Activated CD8-positive, alpha-beta T cell treated with anti-CD3 and anti-CD28 coated beads for 36 hours (primary cell): ENCODE results near the gene LINC00237. TPM values are rescaled to one million over a fixed set of nuclear protein-coding genes. Genes with fewer than 3 reads are reported as not detected.

ENCODE experiments used
- ATAC-seq: fragments of 200-7000 bp; cut with Tn5 transposase; one replicate; pipeline ENCODE4 v1.10.0; 2021; ENCODE audit warnings: mild to moderate bottlenecking, moderate library complexity
- CTCF ChIA-PET: fragments of 350-600 bp; sonication (Branson Sonifier 250); formaldehyde crosslinking; loops from one replicate; lab custom pipeline; 2021; ENCODE audit warnings: antibody characterized with exemption; lab: Charles Lee
- POLR2A ChIA-PET: fragments of 350-600 bp; sonication (Branson Sonifier 250); formaldehyde crosslinking; loops from one replicate; lab custom pipeline; 2021; ENCODE audit warnings: antibody characterized with exemption; lab: Charles Lee
- DNase-seq: peaks from one replicate; pipeline ENCODE4 v3.0.0-alpha.2; 2020
- H3K27ac Mint-ChIP-seq: one replicate; pipeline ENCODE4 v1.8.0; 2021; ENCODE audit warnings: mild to moderate bottlenecking, mixed read lengths
- H3K27me3 Mint-ChIP-seq: one replicate; pipeline ENCODE4 v1.8.0; 2021; ENCODE audit warnings: mixed read lengths
- H3K36me3 Mint-ChIP-seq: one replicate; pipeline ENCODE4 v1.8.0; 2021; ENCODE audit warnings: low read depth, mixed read lengths
- H3K4me1 Mint-ChIP-seq: one replicate; pipeline ENCODE4 v1.8.0; 2021; ENCODE audit warnings: low read depth, mixed read lengths
- H3K4me3 Mint-ChIP-seq: one replicate; pipeline ENCODE4 v1.8.0; 2021; ENCODE audit warnings: mild to moderate bottlenecking, moderate library complexity, mixed read lengths
- H3K9me3 Mint-ChIP-seq: one replicate; pipeline ENCODE4 v1.8.0; 2021; ENCODE audit warnings: mixed read lengths
- intact Hi-C: fragments of 100-400 bp; cut with micrococcal nuclease; formaldehyde crosslinking; loops from one replicate; pipeline ENCODE4 v1.10.0; 2022
- total RNA-seq, 2 experiments: library from RNA; stranded (reverse); gene quantifications; one replicate each; pipeline ENCODE4 v1.2.3, GENCODE V29; 2021
- TF ChIP-seq, protein P1 (sequence below): fragments of 200-600 bp; IDR thresholded peaks from one replicate; pipeline ENCODE4 v1.8.0; 2022; ENCODE audit warnings: antibody characterized with exemption, mild to moderate bottlenecking

The LINC00237 gene
- total RNA-seq, 2 experiments from 2014 or later: not detected

DNA sequence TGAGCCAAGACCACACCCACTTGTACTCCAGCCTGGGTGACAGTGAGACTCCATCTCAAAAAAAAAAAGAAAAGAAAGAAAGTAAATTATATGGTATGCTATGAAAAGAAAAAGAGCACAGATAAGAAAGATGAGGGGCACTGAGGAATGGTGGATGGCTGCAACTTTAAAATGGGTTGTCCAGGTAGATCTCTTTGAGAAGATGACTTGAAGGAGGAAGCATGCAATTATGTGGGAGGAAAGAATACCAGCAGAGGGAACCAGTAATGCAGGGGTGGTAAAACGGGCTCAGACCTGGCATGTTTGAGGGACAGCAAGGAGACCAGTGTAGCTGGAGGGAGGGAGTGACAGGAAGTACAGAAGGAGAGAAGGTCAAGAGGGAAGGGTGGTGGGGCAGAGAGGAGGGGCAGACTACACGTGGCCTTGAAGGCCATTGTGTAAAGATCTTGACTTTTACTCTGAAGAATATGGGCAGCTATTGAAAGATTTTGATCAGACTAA is 22.3 kb downstream of the LINC00237 start:
- Mint-ChIP-seq H3K9me3 (no peaks in the 10 kb centered on the region), H3K27me3 (peaks cover 36% of the 10 kb centered on the region), H3K4me1 (no peaks in the 10 kb centered on the region), H3K36me3 (no peaks in the 10 kb centered on the region), H3K4me3 (no peak overlapping the region), H3K27ac (no peak overlapping the region)
- POLR2A ChIA-PET: no interaction called here
- intact Hi-C loops: no loop called here
- DNase-seq (no peak), ATAC-seq (no peak)
- TF ChIP-seq, protein P1, sequence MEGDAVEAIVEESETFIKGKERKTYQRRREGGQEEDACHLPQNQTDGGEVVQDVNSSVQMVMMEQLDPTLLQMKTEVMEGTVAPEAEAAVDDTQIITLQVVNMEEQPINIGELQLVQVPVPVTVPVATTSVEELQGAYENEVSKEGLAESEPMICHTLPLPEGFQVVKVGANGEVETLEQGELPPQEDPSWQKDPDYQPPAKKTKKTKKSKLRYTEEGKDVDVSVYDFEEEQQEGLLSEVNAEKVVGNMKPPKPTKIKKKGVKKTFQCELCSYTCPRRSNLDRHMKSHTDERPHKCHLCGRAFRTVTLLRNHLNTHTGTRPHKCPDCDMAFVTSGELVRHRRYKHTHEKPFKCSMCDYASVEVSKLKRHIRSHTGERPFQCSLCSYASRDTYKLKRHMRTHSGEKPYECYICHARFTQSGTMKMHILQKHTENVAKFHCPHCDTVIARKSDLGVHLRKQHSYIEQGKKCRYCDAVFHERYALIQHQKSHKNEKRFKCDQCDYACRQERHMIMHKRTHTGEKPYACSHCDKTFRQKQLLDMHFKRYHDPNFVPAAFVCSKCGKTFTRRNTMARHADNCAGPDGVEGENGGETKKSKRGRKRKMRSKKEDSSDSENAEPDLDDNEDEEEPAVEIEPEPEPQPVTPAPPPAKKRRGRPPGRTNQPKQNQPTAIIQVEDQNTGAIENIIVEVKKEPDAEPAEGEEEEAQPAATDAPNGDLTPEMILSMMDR: no peak
- CTCF ChIA-PET: interaction anchor here (1.0 to 1.3 kb wide), 2 partner anchors 33 to 421 kb away, joined by 3 read pairs; no protein-coding TSS in a partner anchor

GRCh38 chr20:21082584-21082983 is 23.6 kb downstream of the LINC00237 start:
- H3K4me1 Mint-ChIP-seq: no peaks in the 10 kb centered on the region
- peaks cover 36% of the 10 kb centered on the region for H3K27me3 Mint-ChIP-seq
- TF ChIP-seq, protein P1: no peak
- H3K27ac Mint-ChIP-seq: no peak overlapping the region
- H3K4me3 Mint-ChIP-seq: no peak overlapping the region
- ATAC-seq (no peak), DNase-seq (no peak)
- POLR2A ChIA-PET: no interaction called here
- no peaks in the 10 kb centered on the region for H3K9me3 Mint-ChIP-seq
- intact Hi-C loops: no loop called here
- CTCF ChIA-PET: interaction anchor here (1.3 kb wide), 1 partner anchor 32 kb away, joined by 3 read pairs; no protein-coding TSS in a partner anchor
- no peaks in the 10 kb centered on the region for H3K36me3 Mint-ChIP-seq

- no peak overlapping the region for H3K4me3 Mint-ChIP-seq
- CTCF ChIA-PET: no interaction called here
These were observed 28.3 kb downstream of the LINC00237 start for GRCh38 chr20:21077809-21078345.

GRCh38 chr20:21076073-21076472 is 30.1 kb downstream of the LINC00237 start:
- intact Hi-C loops: no loop called here
- ATAC-seq (no peak), DNase-seq (no peak)
- H3K36me3 Mint-ChIP-seq: no peaks in the 10 kb centered on the region
- POLR2A ChIA-PET: no interaction called here
- H3K9me3 Mint-ChIP-seq: no peaks in the 10 kb centered on the region
- H3K4me3 Mint-ChIP-seq: no peak overlapping the region
- TF ChIP-seq, protein P1: no peak
- CTCF ChIA-PET: interaction anchor here (1.4 kb wide), 1 partner anchor 14 kb away, joined by 4 read pairs; no protein-coding TSS in a partner anchor
- no peaks in the 10 kb centered on the region for H3K4me1 Mint-ChIP-seq
- peaks cover 25% of the 10 kb centered on the region for H3K27me3 Mint-ChIP-seq
- H3K27ac Mint-ChIP-seq: no peak overlapping the region

More at GRCh38 chr20:21077809-21078345, 28.3 kb downstream of the LINC00237 start:
- DNase-seq (no peak), ATAC-seq (no peak)
- Mint-ChIP-seq H3K27ac (no peak overlapping the region), H3K27me3 (peaks cover 26% of the 10 kb centered on the region), H3K4me1 (no peaks in the 10 kb centered on the region), H3K36me3 (no peaks in the 10 kb centered on the region), H3K9me3 (no peaks in the 10 kb centered on the region)
- POLR2A ChIA-PET: no interaction called here
- intact Hi-C loops: no loop called here
- TF ChIP-seq, protein P1: no peak

GRCh38 chr20:21075471-21075870 is 30.7 kb downstream of the LINC00237 start:
- ATAC-seq: no peak
- Mint-ChIP-seq H3K4me3 (no peak overlapping the region), H3K27me3 (peaks cover 25% of the 10 kb centered on the region), H3K36me3 (no peaks in the 10 kb centered on the region), H3K9me3 (no peaks in the 10 kb centered on the region), H3K4me1 (no peaks in the 10 kb centered on the region), H3K27ac (no peak overlapping the region)
- no peak for DNase-seq
- POLR2A ChIA-PET: no interaction called here
- CTCF ChIA-PET: interaction anchor here (1.4 kb wide), 1 partner anchor 15 kb away, joined by 4 read pairs; no protein-coding TSS in a partner anchor
- TF ChIP-seq, protein P1: no peak
- intact Hi-C loops: no loop called here
